HG03432 (cell line): ENCODE data around the gene ICE1.
"Not testable (repeated sequence)": the region's sequence is repeated elsewhere in the genome, so short reads cannot be mapped to it uniquely, and the experiment has no call there.

ENCODE experiments used
- ATAC-seq: cut with Tn5 transposase; IDR thresholded peaks from one replicate; pipeline ENCODE4 v1.9.1; 2021; ENCODE audit warnings: mild to moderate bottlenecking, moderate library complexity; ENCODE audit not compliant: unreplicated experiment

Gene ICE1

DNA sequence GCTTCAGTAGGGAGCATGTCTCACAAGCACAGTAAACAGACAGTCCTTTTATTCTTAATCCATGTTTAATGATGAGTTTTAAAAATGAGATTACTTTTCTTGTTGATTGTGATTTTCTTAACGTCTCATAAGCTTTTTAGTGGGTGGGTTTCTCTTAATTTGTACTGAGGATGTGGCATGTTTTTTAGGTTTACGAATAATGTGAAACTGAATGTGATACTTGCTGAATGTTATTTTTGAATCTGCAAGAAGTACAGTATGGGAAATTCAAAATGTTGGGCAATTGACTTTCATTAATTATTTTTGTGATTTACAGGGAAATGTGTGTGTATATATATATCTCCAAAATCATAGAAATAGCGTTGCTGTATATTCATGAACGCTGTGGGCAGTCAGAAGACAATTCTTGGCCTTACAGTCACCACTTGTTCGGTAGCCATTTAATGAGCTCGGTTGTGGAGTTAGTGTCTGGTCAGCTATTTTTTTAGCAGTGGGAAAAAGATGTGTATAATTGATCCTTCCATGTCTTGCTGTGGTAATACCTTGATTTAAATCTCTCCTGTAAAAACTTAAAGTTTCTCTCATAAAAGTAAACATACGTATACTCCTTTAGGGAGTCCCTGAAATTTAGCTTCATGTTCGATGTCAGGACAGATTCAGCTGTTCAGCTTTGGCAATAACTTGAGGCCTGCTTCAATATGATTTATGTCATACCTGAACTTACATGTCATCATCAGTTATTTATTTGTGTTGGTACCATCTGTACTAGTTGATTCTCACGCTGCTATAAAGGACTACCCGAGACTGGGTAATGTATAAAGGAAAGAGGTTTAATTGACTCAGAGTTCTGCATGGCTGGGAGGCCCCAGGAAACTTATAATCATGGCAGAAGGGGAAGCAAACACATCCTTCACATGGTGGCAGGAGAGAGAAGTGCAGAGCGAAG is 15.0 kb downstream of the ICE1 start:
- no peak for ATAC-seq

DNA sequence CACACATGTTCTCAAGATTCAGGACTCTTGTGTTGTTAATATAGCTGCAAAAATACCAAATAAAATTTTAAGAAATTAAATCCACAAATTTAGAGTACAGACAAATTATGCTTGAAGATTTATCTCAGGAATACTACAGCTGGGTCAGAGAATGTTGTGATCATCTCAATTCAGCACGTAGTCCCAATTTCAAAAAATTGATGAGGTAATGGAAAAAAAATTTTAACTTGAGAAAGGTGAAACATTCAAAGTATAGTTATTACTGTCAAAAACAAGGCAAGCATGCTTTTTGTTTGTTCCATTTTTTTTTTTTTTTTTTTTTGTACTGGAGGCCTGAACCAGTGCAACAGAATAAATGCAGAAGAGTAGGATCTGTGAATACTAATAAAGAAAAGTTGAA is 29.4 kb downstream of the ICE1 start:
- no peak for ATAC-seq

DNA sequence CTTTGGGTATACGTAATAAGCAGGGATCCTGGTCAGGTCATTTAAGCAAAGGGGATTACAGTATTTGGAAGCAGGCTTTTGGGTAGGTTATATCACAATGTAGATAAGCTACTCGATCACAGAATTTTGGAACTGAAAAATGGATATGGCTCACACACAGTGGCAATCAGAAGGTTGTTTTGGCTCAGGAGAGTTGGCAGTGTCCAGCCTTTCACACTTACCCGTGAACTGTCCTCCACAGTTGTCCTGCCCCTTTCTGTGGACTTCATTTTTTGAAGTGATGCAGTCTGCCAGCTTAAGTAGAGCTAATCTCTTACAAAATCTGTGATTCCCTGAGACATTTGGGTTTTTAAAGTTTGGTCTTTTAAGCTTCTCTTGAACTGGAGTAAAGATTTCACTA is 30.7 kb downstream of the ICE1 start:
- no peak for ATAC-seq

DNA sequence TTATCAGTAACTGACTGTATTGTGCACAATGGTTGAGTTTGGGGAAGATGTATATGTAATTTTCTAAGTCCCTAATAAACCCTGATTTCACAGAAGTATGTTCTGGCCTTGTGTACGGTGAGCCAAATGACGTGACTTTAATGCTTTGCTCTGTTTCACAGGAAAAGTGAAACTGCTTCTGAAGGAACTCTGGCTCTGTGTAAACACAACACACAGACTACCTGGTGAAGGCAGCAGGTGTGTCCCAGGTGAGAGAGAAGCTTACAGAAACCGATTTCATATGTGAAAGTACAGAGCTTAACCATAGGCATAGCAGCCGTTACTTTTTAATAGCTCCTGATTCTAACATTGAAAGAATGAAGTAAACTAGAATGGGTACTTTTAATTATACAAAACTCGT is 31.9 kb downstream of the ICE1 start:
- ATAC-seq: no peak

DNA sequence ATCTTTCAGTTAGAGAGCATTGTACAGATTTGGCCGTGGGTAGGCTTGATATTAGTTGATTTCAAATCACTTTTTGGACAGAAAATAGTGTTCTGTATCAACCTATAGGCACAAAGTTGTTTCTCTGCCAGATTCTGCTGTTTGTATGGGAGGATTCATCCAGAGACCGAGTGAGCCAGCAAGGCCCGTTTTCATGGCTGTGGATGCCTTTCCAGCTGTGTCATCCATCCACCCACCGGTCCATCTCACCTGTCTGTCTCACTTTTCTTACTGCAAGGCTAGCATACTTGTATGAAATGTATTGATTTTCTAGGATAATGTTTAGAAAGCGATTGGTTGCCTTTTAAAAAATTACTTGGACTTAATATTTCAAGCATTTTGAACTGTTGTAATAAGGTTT is 34.4 kb downstream of the ICE1 start:
- no peak for ATAC-seq

DNA sequence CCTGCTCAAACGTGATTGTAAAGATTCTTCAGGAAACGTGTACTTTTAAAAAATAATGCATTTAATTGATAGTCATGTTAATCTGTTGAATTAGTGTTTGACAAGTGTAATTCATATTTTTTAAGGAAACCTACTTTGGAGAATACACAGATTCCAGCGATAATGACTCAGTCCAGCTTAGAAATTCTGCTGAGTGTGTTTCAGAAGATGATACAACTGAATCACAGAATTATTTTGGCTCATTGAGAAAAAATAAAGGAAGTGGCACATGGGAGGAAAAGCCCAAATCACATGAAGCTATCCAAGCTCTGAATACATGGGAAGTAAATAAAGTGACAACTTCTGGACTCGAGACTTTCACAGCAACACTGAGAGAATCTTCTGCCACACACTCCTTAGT is 37.8 kb downstream of the ICE1 start:
- ATAC-seq: no peak

DNA sequence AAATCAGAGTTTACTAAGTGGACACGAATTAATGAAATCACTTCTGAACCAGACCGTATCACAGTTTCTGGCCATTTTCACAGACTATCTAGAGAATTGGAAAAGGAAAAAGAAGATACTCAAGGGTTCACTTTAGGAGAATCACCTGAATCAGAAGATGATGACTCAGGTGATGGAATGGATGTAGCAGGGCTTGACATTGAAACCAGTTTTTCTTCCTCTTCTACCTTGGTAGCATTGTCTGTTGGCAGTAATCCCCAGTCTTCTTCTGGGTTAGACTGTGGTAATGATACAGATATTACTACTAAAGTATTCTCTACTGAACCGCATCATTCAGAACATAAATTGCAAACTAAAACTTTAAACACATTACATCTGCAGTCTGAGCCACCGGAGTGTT is 38.5 kb downstream of the ICE1 start:
- ATAC-seq: no peak

DNA sequence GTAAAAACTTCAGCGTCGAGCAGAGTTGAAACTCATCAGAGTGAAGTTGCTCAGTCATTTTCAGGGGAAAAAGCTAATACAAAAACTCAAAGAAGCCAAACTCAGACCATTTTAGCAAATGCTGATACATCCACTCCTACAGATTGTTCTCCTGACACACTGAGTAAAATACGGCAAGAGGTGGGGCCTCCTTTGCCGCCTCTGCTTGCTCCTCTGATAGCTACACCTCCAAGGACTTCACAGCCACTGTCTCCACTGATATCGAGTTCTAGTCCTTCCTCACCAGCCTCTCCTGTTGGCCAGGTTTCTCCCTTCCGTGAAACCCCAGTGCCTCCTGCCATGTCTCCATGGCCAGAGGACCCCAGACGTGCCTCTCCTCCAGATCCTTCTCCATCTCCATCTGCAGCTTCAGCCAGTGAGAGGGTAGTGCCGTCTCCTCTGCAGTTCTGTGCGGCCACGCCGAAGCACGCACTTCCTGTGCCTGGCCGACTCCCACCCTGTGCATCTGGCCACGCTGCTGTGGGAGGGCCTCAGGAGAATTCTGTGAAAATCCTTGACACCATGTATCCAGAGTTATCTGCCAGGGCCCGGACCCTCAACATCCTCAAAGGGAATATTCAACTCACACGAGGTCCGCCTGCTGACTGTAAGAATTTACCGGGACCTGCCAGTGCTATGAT is 41.7 kb downstream of the ICE1 start:
- ATAC-seq: no peak

DNA sequence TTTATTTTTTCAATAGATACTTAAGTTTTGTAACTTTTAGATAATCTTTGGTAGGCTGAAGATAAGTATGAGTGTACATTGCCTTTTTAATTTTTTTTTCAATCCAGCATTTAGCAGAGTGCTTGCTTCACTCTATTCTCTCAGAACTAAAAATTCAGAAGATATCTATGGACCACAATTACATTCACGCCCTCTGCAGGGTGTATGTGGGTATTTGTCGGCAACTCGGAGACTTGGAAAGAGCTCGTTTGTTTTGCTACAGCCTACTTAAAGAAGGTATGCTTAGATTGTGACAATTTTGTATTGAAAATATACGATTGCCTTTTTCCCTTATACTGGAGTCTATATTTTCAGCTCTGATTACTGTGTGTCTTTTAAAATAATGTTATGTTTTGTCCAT is 43.8 kb downstream of the ICE1 start:
- ATAC-seq: no peak

DNA sequence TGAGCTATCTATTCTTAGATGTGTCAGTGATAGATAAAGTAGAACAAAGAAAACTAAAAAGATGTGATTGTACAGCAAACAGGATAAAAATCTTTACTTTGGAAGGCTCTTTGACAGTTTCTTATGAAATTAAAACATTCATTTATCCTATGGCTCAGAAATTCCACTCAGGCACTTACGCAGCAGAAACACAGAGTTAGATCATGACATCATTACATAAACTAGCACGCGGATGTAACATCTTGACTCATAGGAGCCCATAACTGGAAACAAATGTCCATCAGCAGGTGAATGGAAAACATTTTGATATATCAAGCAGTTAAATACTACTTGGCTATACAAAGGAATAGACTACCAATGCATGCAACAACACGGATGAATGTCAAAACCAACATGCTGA is 45.3 kb downstream of the ICE1 start:
- ATAC-seq: no peak

DNA sequence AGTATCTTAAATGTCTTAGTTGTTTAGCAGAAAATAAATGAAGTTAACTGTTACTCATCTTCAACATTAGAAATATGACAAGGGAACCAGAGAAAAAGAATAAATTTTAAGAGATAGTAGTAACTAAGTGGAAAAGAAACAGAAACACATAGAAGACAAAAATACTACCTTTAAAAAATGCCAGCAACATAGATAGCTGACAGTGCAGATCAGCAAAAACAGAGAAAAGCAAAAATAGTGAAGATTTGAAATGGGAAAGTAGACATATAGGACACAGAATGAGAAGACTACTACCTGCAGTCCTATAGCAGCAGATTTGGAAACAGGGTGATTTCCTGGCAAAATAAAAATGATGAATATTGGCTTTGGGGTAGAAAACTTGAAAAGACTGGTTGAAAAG is 48.5 kb downstream of the ICE1 start:
- ATAC-seq: no peak

DNA sequence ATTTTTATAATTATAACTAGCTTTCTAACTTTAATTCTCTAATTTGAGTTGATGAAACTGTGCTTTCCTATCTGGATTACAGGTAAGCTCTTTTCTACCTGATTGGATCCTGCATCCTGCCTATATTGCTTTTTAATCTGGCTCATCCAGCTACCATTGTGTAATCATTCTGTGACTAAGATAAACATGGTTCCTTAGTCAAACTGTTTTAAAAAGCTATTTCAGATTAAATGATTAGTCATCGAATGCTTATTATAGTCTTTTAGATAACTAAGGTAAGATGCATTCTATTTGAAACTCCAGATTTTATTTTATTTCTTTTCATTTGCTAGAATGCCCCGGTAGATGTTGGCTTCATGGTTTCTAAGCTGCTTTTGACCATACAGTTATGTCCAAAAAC is 50.7 kb downstream of the ICE1 start:
- ATAC-seq: no peak

DNA sequence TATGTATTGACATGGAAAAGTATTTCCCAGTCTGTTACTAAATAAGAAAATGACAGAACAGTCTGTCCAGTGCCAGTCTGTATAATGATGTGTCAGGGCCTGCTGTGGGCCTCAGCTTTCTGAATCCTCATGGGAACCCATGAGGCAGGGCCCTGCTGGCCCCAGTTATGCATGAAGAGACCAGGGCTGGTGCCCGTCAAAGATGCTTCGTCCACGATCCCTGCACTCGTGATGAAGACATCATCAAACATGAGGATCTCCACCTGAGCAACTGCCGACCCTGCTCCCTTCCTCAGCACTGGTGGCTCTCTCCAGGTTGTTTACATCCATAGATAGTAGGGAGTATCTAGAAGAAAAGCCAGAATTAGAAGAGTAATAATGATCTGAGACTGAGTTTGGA is 52.5 kb downstream of the ICE1 start:
- no peak for ATAC-seq

DNA sequence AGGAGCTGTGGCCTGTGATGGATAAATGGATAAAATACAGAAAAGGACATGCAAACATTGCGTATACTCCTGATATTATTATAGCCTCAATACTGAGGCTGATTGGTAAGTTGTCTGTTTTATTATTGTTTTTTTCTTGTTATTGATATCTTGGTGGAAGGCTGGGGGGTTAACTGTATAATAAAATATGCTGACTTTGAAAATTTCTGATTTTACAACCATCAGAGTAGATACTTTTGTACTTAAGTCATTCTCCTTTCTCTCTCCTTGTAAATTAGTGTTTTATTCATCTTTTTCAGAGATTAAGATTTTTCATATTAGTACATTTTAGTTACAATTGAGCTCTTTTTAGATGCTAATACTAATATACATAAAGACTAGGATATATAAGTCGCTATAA is 53.5 kb downstream of the ICE1 start:
- no peak for ATAC-seq

DNA sequence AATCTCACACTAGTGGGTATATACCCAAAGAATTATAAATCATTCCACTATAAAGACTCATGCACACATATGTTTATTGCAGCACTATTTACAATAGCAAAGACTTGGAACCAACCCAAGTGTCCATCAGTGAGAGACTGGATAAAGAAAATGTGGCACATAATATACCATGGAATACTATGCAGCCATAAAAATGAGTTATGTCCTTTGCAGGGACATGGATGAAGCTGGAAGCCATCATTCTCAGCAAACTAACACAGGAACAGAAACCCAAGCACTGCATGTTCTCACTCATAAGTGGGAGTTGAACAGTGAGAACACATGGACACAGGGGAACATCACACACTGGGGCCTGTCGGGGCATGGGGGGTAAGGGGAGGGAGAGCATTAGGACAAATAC is 57.1 kb downstream of the ICE1 start:
- not testable (repeated sequence) for ATAC-seq

DNA sequence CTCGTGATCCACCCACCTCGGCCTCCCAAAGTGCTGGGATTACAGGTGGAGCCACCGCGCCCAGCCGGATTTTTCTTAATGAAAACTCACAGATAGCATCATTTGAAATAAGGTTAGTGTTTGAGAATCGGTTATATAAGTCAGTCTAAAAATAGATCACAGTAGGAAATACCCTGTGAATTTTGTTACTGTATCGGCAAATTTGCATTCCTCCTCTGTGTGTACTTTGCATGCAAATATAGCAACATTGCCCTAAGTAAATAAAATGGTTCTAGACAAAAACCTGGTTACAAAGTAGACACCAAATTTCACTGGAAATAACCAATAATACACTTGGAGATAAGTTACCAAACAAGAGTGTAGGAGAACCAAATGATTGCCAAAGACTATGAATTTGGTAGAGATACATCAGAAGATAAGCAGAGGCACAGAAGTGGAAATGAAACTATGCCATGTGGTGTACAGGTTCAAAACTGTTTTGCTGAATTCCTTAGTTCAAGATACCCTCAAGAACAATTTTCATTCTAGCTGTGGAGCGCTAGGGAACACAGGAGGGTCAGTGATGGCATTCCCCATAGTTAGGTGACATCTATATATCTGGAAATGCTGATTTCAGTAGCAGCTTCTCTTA is 58.1 kb downstream of the ICE1 start:
- no peak for ATAC-seq

DNA sequence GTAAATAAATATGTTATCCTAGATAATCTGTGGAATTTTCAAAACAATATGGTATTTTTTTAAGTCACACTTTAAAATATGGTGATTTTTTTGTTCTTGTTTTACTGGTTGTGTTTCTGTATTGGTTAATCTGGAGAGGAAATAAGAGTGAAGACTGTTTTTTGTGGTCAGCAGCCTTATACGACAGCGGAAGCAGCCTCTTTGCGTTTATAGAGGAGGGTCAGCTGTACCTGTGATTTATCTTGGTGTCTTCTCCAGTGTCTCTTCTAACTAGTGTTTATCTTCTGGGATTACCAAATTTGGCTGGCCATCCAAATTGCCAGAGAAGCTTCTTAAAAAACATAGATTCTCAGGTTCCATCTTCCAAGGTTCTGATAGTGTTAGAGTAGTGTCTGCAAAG is 58.7 kb downstream of the ICE1 start:
- no peak for ATAC-seq

DNA sequence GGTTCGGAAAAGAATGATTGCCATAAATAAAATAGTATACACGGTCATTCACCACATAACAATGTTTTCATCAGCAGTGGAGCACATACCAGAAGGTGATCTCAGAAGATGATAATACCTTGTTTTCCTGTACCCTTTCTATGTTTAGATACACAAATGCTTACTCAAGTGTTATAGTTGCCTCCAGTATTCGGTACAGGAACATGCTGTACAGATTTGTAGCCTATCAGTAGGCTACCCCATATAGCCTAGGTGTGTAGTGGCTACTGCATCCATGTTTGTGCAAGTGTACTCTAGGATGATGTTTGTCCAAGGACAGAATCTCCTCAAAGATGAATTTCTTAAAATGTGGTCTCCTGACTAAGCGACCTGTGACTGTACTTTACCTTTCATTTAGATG is 59.2 kb downstream of the ICE1 start:
- ATAC-seq: no peak

DNA sequence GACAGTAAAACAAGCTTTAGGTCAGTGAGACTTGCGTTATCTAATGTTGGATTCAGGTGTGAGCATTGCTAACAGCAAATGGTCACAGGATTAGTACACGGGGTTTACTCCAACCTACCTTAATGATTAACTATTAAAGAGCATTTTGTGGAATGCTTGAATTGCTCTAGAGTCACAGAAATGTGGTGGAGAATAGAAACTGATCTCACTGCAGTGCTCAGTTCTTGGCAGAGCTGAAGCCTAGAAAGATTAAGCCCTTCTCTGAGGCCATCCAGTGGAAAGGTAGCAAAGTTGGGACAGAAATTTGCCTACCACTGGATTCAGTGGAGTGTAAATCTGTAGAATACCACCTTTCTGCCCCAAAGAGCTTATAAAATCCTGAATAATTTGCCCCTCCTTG is 60.9 kb downstream of the ICE1 start:
- ATAC-seq: no peak

DNA sequence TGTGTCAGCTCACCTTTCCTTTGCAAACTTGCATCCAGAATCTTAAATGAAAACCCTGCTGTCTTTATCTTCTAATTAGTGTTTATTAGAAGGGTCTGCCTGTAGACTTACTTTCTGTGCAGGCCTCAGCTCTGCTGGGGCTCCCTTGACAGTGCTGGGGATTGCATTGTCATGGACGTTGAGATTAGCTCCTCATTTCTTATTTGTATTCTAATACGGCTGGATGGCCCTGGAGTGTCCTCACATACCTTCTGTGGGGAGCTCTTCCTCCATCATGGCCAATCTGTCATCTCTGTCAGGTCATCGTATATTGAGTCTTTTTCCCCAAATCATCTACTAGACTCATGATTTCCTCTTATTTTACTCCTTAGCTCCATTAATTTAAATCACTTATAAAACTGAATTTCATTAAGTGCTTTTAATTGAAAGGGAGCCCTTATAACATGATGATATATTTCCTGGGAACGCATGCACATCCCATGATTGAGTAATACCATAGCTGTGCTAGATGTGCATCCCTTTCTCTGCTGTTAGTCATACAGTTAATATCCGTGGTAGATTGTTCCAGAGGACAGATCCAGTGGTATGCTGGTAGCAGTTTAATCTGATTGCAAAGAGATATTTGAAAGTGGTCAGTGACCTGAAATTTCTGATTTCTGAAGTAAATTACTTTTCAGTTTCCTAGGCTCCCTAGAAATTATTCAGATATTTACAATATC is 61.6 kb downstream of the ICE1 start:
- ATAC-seq: no peak

DNA sequence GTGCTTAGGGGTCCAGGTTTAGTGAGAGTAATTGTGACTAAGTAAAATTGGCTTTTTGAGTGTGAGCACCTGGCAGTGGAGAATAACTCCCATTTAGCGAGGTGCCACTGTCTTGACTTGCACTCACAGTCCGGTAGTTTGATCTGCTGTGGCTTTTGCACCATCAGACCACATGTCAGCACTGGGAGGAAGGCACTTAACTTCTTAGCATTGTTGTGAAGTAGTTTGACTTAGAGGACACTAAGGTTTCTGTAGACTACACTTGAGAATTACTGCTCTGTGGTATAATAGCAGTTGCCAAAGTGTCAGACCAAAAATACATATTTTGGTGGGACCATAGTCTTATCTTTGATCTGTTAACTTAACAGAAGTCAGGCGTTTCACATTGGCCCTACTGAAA is 63.6 kb downstream of the ICE1 start:
- ATAC-seq: no peak
